Measurements from ENCODE around the gene CABLES1. TPM values are rescaled to one million over a fixed set of nuclear protein-coding genes. Genes with fewer than 3 reads are reported as not detected.

The CABLES1 gene
- total RNA-seq, 4 donors from 2014 or later = 0.58 to 1.6 (median 1.3) TPM

- TF ChIP-seq POLR2A (IDR thresholded peaks at IDR 0.05) = no peak
- TF ChIP-seq, protein P1, sequence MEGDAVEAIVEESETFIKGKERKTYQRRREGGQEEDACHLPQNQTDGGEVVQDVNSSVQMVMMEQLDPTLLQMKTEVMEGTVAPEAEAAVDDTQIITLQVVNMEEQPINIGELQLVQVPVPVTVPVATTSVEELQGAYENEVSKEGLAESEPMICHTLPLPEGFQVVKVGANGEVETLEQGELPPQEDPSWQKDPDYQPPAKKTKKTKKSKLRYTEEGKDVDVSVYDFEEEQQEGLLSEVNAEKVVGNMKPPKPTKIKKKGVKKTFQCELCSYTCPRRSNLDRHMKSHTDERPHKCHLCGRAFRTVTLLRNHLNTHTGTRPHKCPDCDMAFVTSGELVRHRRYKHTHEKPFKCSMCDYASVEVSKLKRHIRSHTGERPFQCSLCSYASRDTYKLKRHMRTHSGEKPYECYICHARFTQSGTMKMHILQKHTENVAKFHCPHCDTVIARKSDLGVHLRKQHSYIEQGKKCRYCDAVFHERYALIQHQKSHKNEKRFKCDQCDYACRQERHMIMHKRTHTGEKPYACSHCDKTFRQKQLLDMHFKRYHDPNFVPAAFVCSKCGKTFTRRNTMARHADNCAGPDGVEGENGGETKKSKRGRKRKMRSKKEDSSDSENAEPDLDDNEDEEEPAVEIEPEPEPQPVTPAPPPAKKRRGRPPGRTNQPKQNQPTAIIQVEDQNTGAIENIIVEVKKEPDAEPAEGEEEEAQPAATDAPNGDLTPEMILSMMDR (IDR thresholded peaks at IDR 0.05 in 4 of 5, conservative IDR thresholded peaks at IDR 0.05 in 1 of 5) = no peak
Observed at GRCh38 chr18:23253630-23254029, 118.3 kb downstream of the CABLES1 start.

GRCh38 chr18:23257137-23257536, 121.9 kb downstream of the CABLES1 start:
- no peaks in the 10 kb centered on the region for H3K27me3 ChIP-seq
- H3K4me1 ChIP-seq = peaks cover 12 to 14% of the 10 kb centered on the region in 2 donors
- no peaks in the 10 kb centered on the region for H3K36me3 ChIP-seq
- no peak overlapping the region for H3K4me3 ChIP-seq
- H3K27ac ChIP-seq = no peak overlapping the region
- H3K9me3 ChIP-seq = no peaks in the 10 kb centered on the region
- ATAC-seq (no peak), DNase-seq (no peak)
- intact Hi-C loops (cut with DNase I; ENCODE audit: low total_unique reads) = no loop called here
- TF ChIP-seq, protein P1 (IDR thresholded peaks at IDR 0.05 in 4 of 5, conservative IDR thresholded peaks at IDR 0.05 in 1 of 5) = no peak
- TF ChIP-seq POLR2A (IDR thresholded peaks at IDR 0.05) = no peak
- in situ Hi-C loops (cut with MboI; ENCODE audit: low sequenced_read_pairs in 4 of 4) = no loop called here

More at GRCh38 chr18:23253630-23254029, 118.3 kb downstream of the CABLES1 start:
- intact Hi-C loops (cut with DNase I; ENCODE audit: low total_unique reads) = no loop called here
- Histone ChIP-seq H3K4me1 (no peaks in the 10 kb centered on the region), H3K9me3 (no peaks in the 10 kb centered on the region), H3K36me3 (no peaks in the 10 kb centered on the region), H3K27me3 (no peaks in the 10 kb centered on the region), H3K4me3 (no peak overlapping the region), H3K27ac (no peak overlapping the region)
- ATAC-seq (no peak), DNase-seq (no peak)
- in situ Hi-C loops (cut with MboI; ENCODE audit: low sequenced_read_pairs in 4 of 4) = no loop called here

DNA sequence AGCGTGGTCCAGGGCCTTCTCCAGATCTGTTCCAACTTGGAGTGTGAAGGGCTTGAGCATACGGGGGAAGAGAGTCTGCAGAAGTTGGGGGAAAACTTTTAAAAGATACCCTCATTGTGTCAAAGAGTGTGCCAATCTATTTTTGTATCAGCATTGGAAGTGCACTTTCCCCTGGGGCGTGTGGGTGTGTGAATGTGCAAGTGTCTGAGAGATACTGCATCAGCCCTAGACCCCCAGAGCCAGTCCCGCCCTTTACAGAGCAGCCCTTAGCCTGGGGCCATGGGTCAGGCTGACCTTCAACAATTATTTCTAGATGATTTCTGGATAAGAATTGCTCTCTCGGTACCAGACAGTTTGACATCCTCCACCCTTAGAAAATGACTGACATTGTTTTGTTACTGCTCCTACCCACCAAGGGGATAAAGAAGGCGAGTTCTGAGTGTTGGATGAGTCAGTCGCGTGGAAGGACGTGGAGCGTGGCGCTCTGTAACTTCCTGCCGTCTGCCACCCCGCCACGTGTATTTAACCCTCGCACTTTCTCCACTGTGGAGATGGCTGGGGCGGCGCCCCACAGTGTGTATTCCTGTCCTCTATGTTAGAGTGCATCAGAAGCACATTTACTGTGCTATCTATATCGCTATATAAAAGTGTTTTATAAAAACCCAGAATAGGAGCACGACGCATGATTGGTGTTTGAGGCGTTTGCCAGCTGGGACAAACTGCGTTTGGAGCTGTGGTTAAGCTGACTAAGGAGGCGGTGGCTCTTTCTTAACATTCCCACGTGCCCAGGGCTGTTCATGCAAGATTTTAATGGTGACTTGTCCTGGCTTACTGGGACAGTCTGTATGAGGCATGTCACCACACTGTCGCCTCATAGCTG, 122.6 kb downstream of the CABLES1 start:
- in situ Hi-C loops (cut with MboI; ENCODE audit: low sequenced_read_pairs in 4 of 4) (no loop called here), intact Hi-C loops (cut with DNase I; ENCODE audit: low total_unique reads) (no loop called here)
- Histone ChIP-seq H3K36me3 (no peaks in the 10 kb centered on the region), H3K4me3 (no peak overlapping the region), H3K9me3 (no peaks in the 10 kb centered on the region), H3K27me3 (no peaks in the 10 kb centered on the region), H3K4me1 (peaks cover 12 to 14% of the 10 kb centered on the region in 2 donors), H3K27ac (no peak overlapping the region)
- TF ChIP-seq POLR2A (IDR thresholded peaks at IDR 0.05) = no peak
- TF ChIP-seq, protein P1 (IDR thresholded peaks at IDR 0.05 in 4 of 5, conservative IDR thresholded peaks at IDR 0.05 in 1 of 5) = no peak
- DNase-seq (no peak), ATAC-seq (no peak)

DNA sequence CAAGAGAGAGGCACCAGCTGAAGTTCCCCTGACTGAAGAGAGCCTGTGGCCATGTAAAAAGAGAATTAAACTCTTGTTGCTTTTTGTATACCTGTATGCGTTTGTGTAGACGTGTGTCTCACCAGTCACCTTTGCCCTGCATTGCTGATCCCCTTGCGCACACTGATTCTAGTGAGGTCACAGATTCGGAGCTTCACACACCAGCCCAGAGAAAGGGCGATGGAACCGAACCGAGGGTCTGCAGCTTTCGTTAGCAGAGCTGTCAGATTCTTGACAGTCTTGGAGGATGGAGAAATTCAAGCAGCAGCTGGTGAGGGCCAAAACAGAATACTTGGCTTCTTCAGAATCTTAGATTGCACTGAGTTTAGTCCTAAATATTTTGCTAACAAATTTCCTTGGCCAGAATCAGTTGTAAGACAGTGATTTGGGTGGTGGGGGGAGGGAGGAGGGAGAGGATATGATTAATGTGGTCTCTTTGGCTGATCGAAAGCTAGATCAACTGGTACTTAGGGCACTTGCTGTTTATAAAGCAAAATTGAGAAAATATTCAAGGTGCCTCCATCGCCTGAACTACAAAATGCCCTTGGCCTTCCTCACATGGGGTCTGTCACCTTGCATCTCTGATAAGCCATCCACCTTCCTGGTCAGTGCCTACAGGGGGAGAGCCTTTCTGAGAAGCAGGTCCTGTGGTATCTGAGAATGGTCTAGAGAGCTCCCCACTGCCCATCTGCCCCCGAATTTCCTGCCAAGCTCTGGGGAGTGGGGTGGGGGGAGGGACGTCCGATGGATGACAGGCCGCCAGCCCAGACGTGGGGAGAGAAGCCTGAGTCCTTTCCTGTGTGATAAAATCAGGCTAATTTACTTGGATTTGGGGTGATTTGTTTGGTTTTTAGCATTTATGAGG, 123.5 kb downstream of the CABLES1 start:
- ATAC-seq (no peak), DNase-seq (no peak)
- Histone ChIP-seq H3K27me3 (no peaks in the 10 kb centered on the region), H3K4me3 (no peak overlapping the region), H3K27ac (no peak overlapping the region), H3K4me1 (peaks cover 12 to 14% of the 10 kb centered on the region in 2 donors), H3K36me3 (no peaks in the 10 kb centered on the region), H3K9me3 (no peaks in the 10 kb centered on the region)
- intact Hi-C loops (cut with DNase I; ENCODE audit: low total_unique reads) (no loop called here), in situ Hi-C loops (cut with MboI; ENCODE audit: low sequenced_read_pairs in 4 of 4) (no loop called here)
- TF ChIP-seq, protein P1 (IDR thresholded peaks at IDR 0.05 in 4 of 5, conservative IDR thresholded peaks at IDR 0.05 in 1 of 5) = no peak
- no peak for TF ChIP-seq POLR2A (IDR thresholded peaks at IDR 0.05)
